IMR-90 (cell line): ENCODE data around the gene KDM6A. TPM values are rescaled to one million over a fixed set of nuclear protein-coding genes. Genes with fewer than 3 reads are reported as not detected.

Source experiments
- ATAC-seq: fragments of 200-7000 bp; cut with Tn5 transposase; 2 replicates; pipeline ENCODE4 v1.9.1; 2020; ENCODE audit warnings: low read depth, mild to moderate bottlenecking, moderate library complexity
- BruUV-seq: library from RNA; stranded (reverse); fragments of 400-500 nt; replicated peaks from 2 replicates; lab custom pipeline; 2021; lab: Mats Ljungman, UMichigan
- CTCF ChIA-PET: fragments of 300-600 bp; formaldehyde crosslinking; extraction: SDS; loops from one replicate; lab custom pipeline; 2021; ENCODE audit warnings: antibody characterized with exemption; lab: Yijun Ruan, JAX
- POLR2A ChIA-PET: fragments of 300-600 bp; sonication (Branson Sonifier 250); formaldehyde crosslinking; loops from one replicate; lab custom pipeline; 2022; ENCODE audit warnings: antibody characterized with exemption; ENCODE audit not compliant: unreplicated experiment; lab: Charles Lee
- DNase-seq: peaks from one replicate; pipeline ENCODE4 v3.0.0; 2013
- H2AFZ ChIP-seq: replicated peaks from 2 replicates; pipeline ENCODE3; 2013; ENCODE audit warnings: low read length, mild to moderate bottlenecking; ENCODE audit not compliant: poor library complexity
- H2AK5ac ChIP-seq: 2 replicates; pipeline ENCODE4 v1.6.1; 2013; ENCODE audit warnings: low read depth, low read length, inconsistent platforms
- H2AK9ac ChIP-seq: replicated peaks from 2 replicates; pipeline ENCODE3; 2013; ENCODE audit warnings: mild to moderate bottlenecking, low read depth, low read length, moderate library complexity; ENCODE audit not compliant: poor library complexity
- H2BK120ac ChIP-seq: 2 replicates; pipeline ENCODE4 v1.6.1; 2013; ENCODE audit warnings: low read depth, low read length, inconsistent platforms
- H2BK15ac ChIP-seq: 3 replicates; pipeline ENCODE4 v1.6.1; 2013; ENCODE audit warnings: low read depth, low read length, inconsistent platforms
- H2BK20ac ChIP-seq: 2 replicates; pipeline ENCODE4 v1.6.1; 2013; ENCODE audit warnings: low read depth, mild to moderate bottlenecking, inconsistent platforms, low read length, moderate library complexity
- H2BK5ac ChIP-seq: 2 replicates; pipeline ENCODE4 v1.6.1; 2013; ENCODE audit warnings: mild to moderate bottlenecking, low read depth, low read length, inconsistent platforms; ENCODE audit not compliant: poor library complexity, severe bottlenecking
- H3K14ac ChIP-seq: replicated peaks from 2 replicates; pipeline ENCODE4 v1.6.1; 2013; ENCODE audit warnings: low read depth, low read length, inconsistent platforms
- H3K18ac ChIP-seq: 2 replicates; pipeline ENCODE4 v1.6.1; 2013; ENCODE audit warnings: low read depth, low read length, control low read depth
- H3K23ac ChIP-seq: 2 replicates; pipeline ENCODE4 v1.6.1; 2013; ENCODE audit warnings: low read depth, low read length, inconsistent platforms
- H3K27ac ChIP-seq: 2 replicates; pipeline ENCODE4 v1.5.1; 2013; ENCODE audit warnings: mild to moderate bottlenecking, control low read depth, low read length; ENCODE audit not compliant: insufficient read depth
- H3K27me3 ChIP-seq: 2 replicates; pipeline ENCODE4 v1.6.1; 2013; ENCODE audit warnings: low read length; ENCODE audit not compliant: control insufficient read depth, insufficient read depth
- H3K36me3 ChIP-seq: 2 replicates; pipeline ENCODE4 v1.6.1; 2013; ENCODE audit warnings: low read length, mixed read lengths; ENCODE audit not compliant: control insufficient read depth, insufficient read depth
- H3K4ac ChIP-seq: 2 replicates; pipeline ENCODE4 v1.6.1; 2013; ENCODE audit warnings: low read depth, low read length, inconsistent platforms
- H3K4me1 ChIP-seq: 2 replicates; pipeline ENCODE4 v1.6.1; 2013; ENCODE audit warnings: low read length, mixed read lengths; ENCODE audit not compliant: control insufficient read depth, insufficient read depth
- H3K4me2 ChIP-seq: 2 replicates; pipeline ENCODE4 v1.6.1; 2013; ENCODE audit warnings: low read depth, mild to moderate bottlenecking, control low read depth, low read length, moderate library complexity
- H3K4me3 ChIP-seq: 2 replicates; pipeline ENCODE4 v1.5.1; 2013; ENCODE audit warnings: low read depth, mild to moderate bottlenecking, control low read depth, low read length, moderate library complexity; ENCODE audit not compliant: insufficient read depth
- H3K56ac ChIP-seq: 2 replicates; pipeline ENCODE4 v1.6.1; 2013; ENCODE audit warnings: low read length, inconsistent platforms; ENCODE audit not compliant: insufficient read depth; ENCODE audit errors: extremely low read depth
- H3K79me1 ChIP-seq, 2 experiments: 2 replicates each; pipeline ENCODE4 v1.6.1; 2013; ENCODE audit warnings: low read length in 2 of 2, inconsistent platforms in 1 of 2, low read depth in 1 of 2
- H3K9ac ChIP-seq: 2 replicates; pipeline ENCODE4 v1.6.1; 2013; ENCODE audit warnings: low read depth, low read length, control low read depth
- H3K9me1 ChIP-seq: 2 replicates; pipeline ENCODE4 v1.6.1; 2013; ENCODE audit warnings: low read length, inconsistent platforms; ENCODE audit not compliant: insufficient read depth
- H3K9me3 ChIP-seq: 2 replicates; pipeline ENCODE4 v1.6.1; 2013; ENCODE audit warnings: low read length; ENCODE audit not compliant: control insufficient read depth, insufficient read depth
- H4K20me1 ChIP-seq: 2 replicates; pipeline ENCODE4 v1.6.1; 2013; ENCODE audit warnings: low read length, inconsistent platforms; ENCODE audit not compliant: insufficient read depth
- H4K5ac ChIP-seq: 2 replicates; pipeline ENCODE4 v1.6.1; 2013; ENCODE audit warnings: mild to moderate bottlenecking, low read depth, low read length, control low read depth
- H4K8ac ChIP-seq, 2 experiments: 2 replicates each; pipeline ENCODE4 v1.6.1; 2013; ENCODE audit warnings: low read depth in 2 of 2, low read length in 2 of 2, control low read depth in 1 of 2, inconsistent platforms in 1 of 2
- H4K91ac ChIP-seq: 2 replicates; pipeline ENCODE4 v1.6.1; 2013; ENCODE audit warnings: low read depth, low read length, inconsistent platforms; ENCODE audit not compliant: insufficient read depth
- BHLHE40 ChIP-seq: fragments of 150-350 bp; IDR thresholded peaks from 2 replicates; pipeline ENCODE4 v1.6.1; 2016; ENCODE audit warnings: mild to moderate bottlenecking, low read depth, low read length
- CEBPB ChIP-seq: IDR thresholded peaks from 2 replicates; pipeline ENCODE4 v1.6.1; 2012; ENCODE audit warnings: low read depth, low read length, improper control_type of control experiment
- CHD1 ChIP-seq: IDR thresholded peaks from 2 replicates; pipeline ENCODE4 v1.6.1; 2012; ENCODE audit warnings: low read depth, low read length, improper control_type of control experiment
- CTCF ChIP-seq: conservative IDR thresholded peaks from 2 replicates; pipeline ENCODE4 v1.5.1; 2012; ENCODE audit warnings: mild to moderate bottlenecking, low read depth, low read length, improper control_type of control experiment
- FOS ChIP-seq: fragments of 150-350 bp; IDR thresholded peaks from 2 replicates; pipeline ENCODE4 v1.6.1; 2016; ENCODE audit warnings: low read depth, low read length
- MAFK ChIP-seq: IDR thresholded peaks from 2 replicates; pipeline ENCODE4 v1.6.1; 2012; ENCODE audit warnings: low read depth, low read length, improper control_type of control experiment
- MAZ ChIP-seq: IDR thresholded peaks from 2 replicates; pipeline ENCODE4 v1.6.1; 2012; ENCODE audit warnings: low read depth, mild to moderate bottlenecking, low read length, improper control_type of control experiment, moderate library complexity, borderline replicate concordance
- MXI1 ChIP-seq: IDR thresholded peaks from 2 replicates; pipeline ENCODE4 v1.6.1; 2012; ENCODE audit warnings: low read depth, mild to moderate bottlenecking, low read length, moderate library complexity, borderline replicate concordance
- NFE2L2 ChIP-seq: fragments of 150-350 bp; IDR thresholded peaks from 2 replicates; pipeline ENCODE4 v1.6.1; 2016; ENCODE audit warnings: low read depth, mild to moderate bottlenecking, low read length
- RAD21 ChIP-seq: IDR thresholded peaks from 2 replicates; pipeline ENCODE4 v1.6.1; 2012; ENCODE audit warnings: low read length, improper control_type of control experiment
- RCOR1 ChIP-seq: IDR thresholded peaks from 2 replicates; pipeline ENCODE4 v1.6.1; 2012; ENCODE audit warnings: mild to moderate bottlenecking, low read length, improper control_type of control experiment; ENCODE audit not compliant: insufficient replicate concordance
- RFX5 ChIP-seq: IDR thresholded peaks from 2 replicates; pipeline ENCODE4 v1.8.0; 2012; ENCODE audit warnings: low read depth, mild to moderate bottlenecking, low read length, moderate library complexity
- SMC3 ChIP-seq: fragments of 150-350 bp; IDR thresholded peaks from 2 replicates; pipeline ENCODE4 v1.6.1; 2016; ENCODE audit warnings: low read depth, mild to moderate bottlenecking, antibody characterized with exemption, low read length, moderate library complexity
- USF2 ChIP-seq: fragments of 150-350 bp; IDR thresholded peaks from 2 replicates; pipeline ENCODE4 v1.6.1; 2017; ENCODE audit warnings: mild to moderate bottlenecking, antibody characterized with exemption, low read length, low read depth
- WGBS, 2 experiments: methylation state at CpG; one replicate each; pipeline versions ENCODE4 v1.1.5 to v1.1.7; 2013; ENCODE audit warnings: missing lambda C conversion rate in 2 of 2; ENCODE audit not compliant: insufficient read length in 1 of 2; ENCODE audit errors: extremely low coverage in 2 of 2; 5-methylcytosine and 5-hydroxymethylcytosine counted together
- dilution Hi-C: fragments of 300-500 bp; cut with HindIII; formaldehyde crosslinking; loops from one replicate; pipeline ENCODE4 v1.14.3; 2018; ENCODE audit warnings: low sequenced_read_pairs; ENCODE audit not compliant: unreplicated experiment
- in situ Hi-C: fragments of 300-500 bp; cut with MboI; formaldehyde crosslinking; loops from 3 replicates; pipeline ENCODE4 v1.14.3; 2019; ENCODE audit warnings: low sequenced_read_pairs, inconsistent platforms, mixed read lengths
- intact Hi-C: fragments of 100-400 bp; cut with micrococcal nuclease; formaldehyde crosslinking; loops from 2 replicates; pipeline ENCODE4 v1.10.0; 2022
- polyA plus RNA-seq, 3 experiments: library from polyadenylated mRNA; depleted of rRNA; stranded (reverse); fragments of >200 nt; gene quantifications; 2 replicates each; pipeline ENCODE4 v1.2.3, GENCODE V29; 2012; ENCODE audit warnings: low replicate concordance in 1 of 3
- total RNA-seq: library from RNA; depleted of rRNA; stranded (reverse); fragments of >200 nt; gene quantifications from 2 replicates; pipeline ENCODE4 v1.2.3, GENCODE V29; 2012
- TF ChIP-seq, protein P1 (sequence below): fragments of 150-350 bp; IDR thresholded peaks from 2 replicates; pipeline ENCODE4 v1.6.1; 2016; ENCODE audit warnings: low read depth, mild to moderate bottlenecking, low read length, moderate library complexity, borderline replicate concordance

The KDM6A gene
- total and polyA plus RNA-seq, 2 of the 4 experiments (the other 2 are of a cell fraction) = 11.7 to 24.9 TPM

DNA sequence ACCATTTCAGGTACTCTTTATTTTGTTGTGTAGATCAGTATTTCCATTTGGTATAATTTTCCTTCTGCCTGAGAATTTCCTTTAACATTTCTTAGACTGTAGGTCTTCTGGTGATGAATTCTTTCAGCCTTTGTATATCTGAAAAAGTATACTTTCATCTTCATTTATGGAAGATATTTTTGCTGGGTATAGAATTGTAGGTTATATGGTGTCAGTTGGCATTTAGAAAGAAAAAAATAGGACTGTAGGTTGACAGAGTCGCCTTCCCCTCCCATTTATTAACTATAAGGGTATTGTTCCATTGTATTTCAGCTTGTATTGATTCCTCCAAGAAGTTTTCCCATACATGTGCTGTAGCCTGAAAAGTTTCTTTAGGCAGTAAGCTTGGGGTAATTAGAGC, 71.9 kb downstream of the KDM6A start:
- no peak for DNase-seq
- peaks cover 11% of the 10 kb centered on the region; the same call in 1 of the 2 replicates for H4K20me1 ChIP-seq
- ChIA-PET CTCF (interaction anchor here (0.6 kb wide), 1 partner anchor 38 kb away, joined by 4 read pairs; no protein-coding TSS in a partner anchor), POLR2A (no interaction called here)
- H2AK5ac ChIP-seq = no peak overlapping the region
- ATAC-seq = no peak
- no peak overlapping the region for H3K4me2 ChIP-seq
- H3K27ac ChIP-seq = no peak overlapping the region
- H4K91ac ChIP-seq = no peak overlapping the region
- 0 out of 2 replicates have a peak, but pooled peaks cover 4% of the 10 kb centered on the region for H3K9me3 ChIP-seq
- no peak overlapping the region for H3K4me3 ChIP-seq
- no peak overlapping the region for H2AFZ ChIP-seq
- H2BK15ac ChIP-seq = no peak overlapping the region
- no peak overlapping the region for H3K4ac ChIP-seq
- no peaks in the 10 kb centered on the region for H3K4me1 ChIP-seq
- no peaks in the 10 kb centered on the region for H3K9me1 ChIP-seq
- dilution Hi-C loops (no loop called here), intact Hi-C loops (no loop called here), in situ Hi-C loops (no loop called here)
- no peak overlapping the region for H2AK9ac ChIP-seq
- no TSS peak for BruUV-seq
- H2BK5ac ChIP-seq = no peak overlapping the region
- H4K8ac ChIP-seq = no peak overlapping the region
- no CpG with 5 or more reads among the region's 1 CpG for WGBS, 2 experiments
- H3K79me1 ChIP-seq = peaks cover 11 to 21% of the 10 kb centered on the region in 2 experiments
- H3K9ac ChIP-seq = no peak overlapping the region
- H2BK20ac ChIP-seq = no peak overlapping the region
- H4K5ac ChIP-seq = no peak overlapping the region
- H3K56ac ChIP-seq = no peak overlapping the region
- TF ChIP-seq USF2 = no peak
- TF ChIP-seq FOS = no peak
- no peak for TF ChIP-seq BHLHE40
- no peak for TF ChIP-seq RAD21
- no peak for TF ChIP-seq CEBPB
- no peak for TF ChIP-seq RFX5
- no peak for TF ChIP-seq MAZ
- no peak for TF ChIP-seq CTCF
- TF ChIP-seq MXI1 = no peak
- TF ChIP-seq NFE2L2 = no peak
- no peak for TF ChIP-seq CHD1
- TF ChIP-seq RCOR1 = no peak
- TF ChIP-seq SMC3 = no peak
- no peak for TF ChIP-seq MAFK
- TF ChIP-seq, protein P1, sequence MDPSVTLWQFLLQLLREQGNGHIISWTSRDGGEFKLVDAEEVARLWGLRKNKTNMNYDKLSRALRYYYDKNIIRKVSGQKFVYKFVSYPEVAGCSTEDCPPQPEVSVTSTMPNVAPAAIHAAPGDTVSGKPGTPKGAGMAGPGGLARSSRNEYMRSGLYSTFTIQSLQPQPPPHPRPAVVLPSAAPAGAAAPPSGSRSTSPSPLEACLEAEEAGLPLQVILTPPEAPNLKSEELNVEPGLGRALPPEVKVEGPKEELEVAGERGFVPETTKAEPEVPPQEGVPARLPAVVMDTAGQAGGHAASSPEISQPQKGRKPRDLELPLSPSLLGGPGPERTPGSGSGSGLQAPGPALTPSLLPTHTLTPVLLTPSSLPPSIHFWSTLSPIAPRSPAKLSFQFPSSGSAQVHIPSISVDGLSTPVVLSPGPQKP = no peak
- no peak overlapping the region for H3K14ac ChIP-seq
- no peak overlapping the region for H3K18ac ChIP-seq
- H3K27me3 ChIP-seq = no peaks in the 10 kb centered on the region
- no peak overlapping the region for H2BK120ac ChIP-seq
- H3K23ac ChIP-seq = no peak overlapping the region
- H3K36me3 ChIP-seq = no peaks in the 10 kb centered on the region
